Omental fat pad (tissue), 4 donors: ENCODE data around the gene A2M. TPM values are rescaled to one million over a fixed set of nuclear protein-coding genes. Genes with fewer than 3 reads are reported as not detected.

Source experiments
- ATAC-seq: fragments of 150-250 bp; one replicate; pipeline ENCODE4 v1.9.1; 2016; ENCODE audit warnings: mild to moderate bottlenecking, moderate library complexity; ENCODE audit not compliant: low FRiP score
- DNase-seq: peaks from one replicate; pipeline ENCODE4 v3.0.0-alpha.2; 2019; ENCODE audit warnings: low spot score
- CTCF ChIP-seq, 3 donors: fragments of 450-650 bp; IDR thresholded peaks; one replicate each; pipeline ENCODE4 v1.5.1; 2016 to 2017; ENCODE audit warnings: antibody characterized with exemption in 3 of 3, mild to moderate bottlenecking in 3 of 3, moderate library complexity in 2 of 3
- total RNA-seq, 4 donors: library from RNA; depleted of rRNA; stranded (reverse); fragments of >200 nt; gene quantifications; one replicate each; pipeline ENCODE4 v1.1.0, GENCODE V29; 2016

The A2M gene
- total RNA-seq, 4 donors from 2014 or later: 178 to 694 (median 529) TPM

DNA sequence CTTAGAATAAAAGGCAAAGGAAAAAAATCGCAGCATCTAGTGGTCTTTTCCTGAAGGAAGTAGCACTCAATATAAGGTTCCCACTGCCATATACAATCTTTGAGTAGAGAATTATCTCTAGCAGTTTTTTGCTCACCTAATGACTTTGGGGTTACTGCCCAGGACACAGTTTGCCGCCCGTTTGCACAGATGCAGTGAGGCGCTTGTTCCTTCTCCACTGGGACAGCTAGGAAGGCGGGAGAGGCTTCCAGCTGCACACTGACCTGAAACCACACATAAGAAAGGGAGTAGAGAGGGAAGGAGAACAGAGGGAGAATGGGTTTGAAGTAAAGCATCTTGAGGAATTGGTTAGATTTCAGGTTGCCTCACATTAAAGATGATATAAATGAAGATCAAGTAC lies 25.5 kb downstream of the A2M start:
- ATAC-seq: no peak
- no peak for TF ChIP-seq CTCF (IDR thresholded peaks at IDR 0.05)

DNA sequence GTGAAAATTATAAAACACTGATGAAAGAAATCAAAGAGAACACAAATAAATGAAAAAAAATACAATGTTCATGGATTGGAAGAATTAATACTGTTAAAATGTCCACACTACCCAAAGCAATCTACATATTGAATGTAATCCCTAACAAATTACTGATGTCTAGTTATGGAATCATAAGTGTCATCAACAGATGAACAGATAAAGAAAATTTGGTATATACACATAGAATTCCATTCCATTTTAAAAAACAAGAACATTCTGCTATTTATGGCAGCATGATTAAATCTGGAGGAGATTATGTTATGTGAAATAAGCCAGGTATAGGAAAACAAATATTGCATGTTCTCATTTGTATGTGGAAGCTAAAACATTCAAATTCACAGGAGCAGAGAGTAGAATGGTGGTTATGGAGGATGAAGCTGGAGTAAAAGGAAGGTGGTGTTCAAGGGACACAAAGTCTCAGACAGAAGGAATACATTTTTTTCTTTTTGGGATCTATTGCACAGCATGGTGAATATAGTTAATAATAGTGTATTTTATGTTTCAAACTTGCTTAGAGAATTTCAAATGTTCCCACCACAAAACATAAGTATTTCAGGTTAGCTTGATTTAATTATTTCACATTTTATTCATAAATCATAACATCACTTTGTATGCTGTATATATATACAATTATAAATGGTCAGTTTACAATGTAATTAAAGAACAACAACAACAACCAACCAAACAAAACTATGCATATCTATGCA lies 28.5 kb downstream of the A2M start:
- DNase-seq (no peak), ATAC-seq (no peak)
- TF ChIP-seq CTCF (IDR thresholded peaks at IDR 0.05): no peak

More for the DNA sequence above, 25.5 kb downstream of the A2M start:
- DNase-seq: no peak

DNA sequence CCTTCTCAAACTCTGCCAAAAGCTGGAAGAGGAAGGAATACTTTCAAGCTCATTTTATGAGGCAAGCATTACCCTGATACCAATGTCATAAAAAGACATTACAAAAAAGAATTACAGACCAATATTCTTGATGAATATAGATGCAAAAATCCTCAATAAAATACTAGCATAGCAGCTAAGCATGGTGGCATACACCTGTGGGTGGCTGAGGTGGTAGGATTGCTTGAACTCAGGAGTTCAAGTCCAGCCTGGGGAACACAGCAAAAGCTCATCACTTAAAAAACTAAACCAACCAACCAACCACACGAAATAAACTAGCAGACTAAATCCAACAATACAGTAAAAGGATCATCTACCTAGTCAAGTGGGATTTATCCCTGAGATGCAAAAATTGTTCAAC lies 29.6 kb downstream of the A2M start:
- TF ChIP-seq CTCF (IDR thresholded peaks at IDR 0.05): no peak
- DNase-seq: no peak
- ATAC-seq: no peak

DNA sequence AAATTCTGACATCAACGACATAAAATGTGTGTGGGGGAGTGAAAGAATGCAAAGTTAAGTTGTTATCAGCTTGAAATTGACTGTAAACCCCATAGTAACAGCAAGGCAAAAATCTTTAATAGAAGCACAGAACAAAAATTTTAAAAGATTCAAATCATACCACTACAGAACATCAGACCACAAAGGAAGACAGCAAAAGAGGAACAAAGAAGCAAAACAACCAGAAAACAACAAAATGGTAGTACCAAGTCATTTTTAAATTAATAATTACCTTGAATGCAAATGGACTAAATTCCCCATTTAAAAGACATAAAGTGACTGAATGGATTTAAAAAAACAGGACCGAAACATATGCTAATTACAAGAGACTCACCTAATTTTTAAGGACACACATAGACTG lies 31.3 kb downstream of the A2M start:
- ATAC-seq (no peak), DNase-seq (no peak)
- no peak for TF ChIP-seq CTCF (IDR thresholded peaks at IDR 0.05)

- TF ChIP-seq CTCF (IDR thresholded peaks at IDR 0.05): no peak
- DNase-seq (no peak), ATAC-seq (no peak)
Measured at GRCh38 chr12:9083793-9084192, 31.9 kb downstream of the A2M start.

GRCh38 chr12:9081667-9082427 lies 33.9 kb downstream of the A2M start:
- TF ChIP-seq CTCF (IDR thresholded peaks at IDR 0.05): no peak
- ATAC-seq: no peak

More at GRCh38 chr12:9081667-9082427, 33.9 kb downstream of the A2M start:
- no peak for DNase-seq
